Liver (tissue), 3 donors: Measurements from ENCODE around the gene ZFYVE9.

ENCODE experiments used
- CTCF ChIP-seq: fragments of 150-350 bp; IDR thresholded peaks from 2 replicates; pipeline ENCODE4 v1.5.1; 2017; ENCODE audit warnings: improper control_type of control experiment, low read depth, low read length; ENCODE audit not compliant: missing input control
- EGR1 ChIP-seq, 2 donors: IDR thresholded peaks; 2 replicates each; pipeline ENCODE4 v1.6.1; 2016 to 2018; ENCODE audit warnings: antibody characterized with exemption in 2 of 2, low read depth in 2 of 2
- FOXA1 ChIP-seq: IDR thresholded peaks from 2 replicates; pipeline ENCODE4 v1.6.1; 2016; ENCODE audit warnings: antibody characterized with exemption
- GABPA ChIP-seq, 2 donors: IDR thresholded peaks in 1 of 2; conservative IDR thresholded peaks in 1 of 2; 2 replicates each; pipeline ENCODE4 v1.6.1; 2016; ENCODE audit warnings: antibody characterized with exemption in 2 of 2, mild to moderate bottlenecking in 1 of 2, moderate library complexity in 1 of 2
- HNF4G ChIP-seq: IDR thresholded peaks from 2 replicates; pipeline ENCODE4 v1.6.1; 2016; ENCODE audit warnings: antibody characterized with exemption
- JUND ChIP-seq, 2 donors: IDR thresholded peaks; 2 replicates each; pipeline ENCODE4 v1.6.1; 2016; ENCODE audit warnings: antibody characterized with exemption in 2 of 2
- MAX ChIP-seq: IDR thresholded peaks from 2 replicates; pipeline ENCODE4 v1.6.1; 2016; ENCODE audit warnings: antibody characterized with exemption
- RAD21 ChIP-seq, 2 donors: IDR thresholded peaks; 2 replicates each; pipeline ENCODE4 v1.6.1; 2016; ENCODE audit warnings: antibody characterized with exemption in 2 of 2, mild to moderate bottlenecking in 2 of 2
- RXRA ChIP-seq, 2 donors: IDR thresholded peaks; 2 replicates each; pipeline ENCODE4 v1.6.1; 2017 to 2018; ENCODE audit warnings: antibody characterized with exemption in 2 of 2, mild to moderate bottlenecking in 1 of 2
- TAF1 ChIP-seq: conservative IDR thresholded peaks from 2 replicates; pipeline ENCODE4 v1.6.1; 2016; ENCODE audit warnings: antibody characterized with exemption, mild to moderate bottlenecking
- YY1 ChIP-seq: IDR thresholded peaks from 2 replicates; pipeline ENCODE4 v1.6.1; 2016; ENCODE audit warnings: antibody characterized with exemption, mild to moderate bottlenecking
- TF ChIP-seq, protein P1 (sequence below): IDR thresholded peaks from 2 replicates; pipeline ENCODE4 v1.6.1; 2016; ENCODE audit warnings: antibody characterized with exemption, mild to moderate bottlenecking
- TF ChIP-seq, protein P2 (sequence below): IDR thresholded peaks from 2 replicates; pipeline ENCODE4 v1.6.1; 2016; ENCODE audit warnings: antibody characterized with exemption
- donor health status: healthy.
- donor health status: healthy.

GRCh38 chr1:52237430-52237829 is 95.5 kb downstream of the ZFYVE9 start:
- TF ChIP-seq CTCF (no peak), RAD21 (IDR thresholded peaks at IDR 0.05) (no peak), HNF4G (no peak), GABPA (IDR thresholded peaks at IDR 0.05 in 1 of 2, conservative IDR thresholded peaks at IDR 0.05 in 1 of 2) (no peak), TAF1 (no peak), YY1 (no peak), MAX (no peak), EGR1 (IDR thresholded peaks at IDR 0.05; ENCODE audit: low read depth in 2 of 2) (no peak), JUND (IDR thresholded peaks at IDR 0.05) (no peak), RXRA (IDR thresholded peaks at IDR 0.05) (no peak), FOXA1 (no peak)
- TF ChIP-seq, protein P1, sequence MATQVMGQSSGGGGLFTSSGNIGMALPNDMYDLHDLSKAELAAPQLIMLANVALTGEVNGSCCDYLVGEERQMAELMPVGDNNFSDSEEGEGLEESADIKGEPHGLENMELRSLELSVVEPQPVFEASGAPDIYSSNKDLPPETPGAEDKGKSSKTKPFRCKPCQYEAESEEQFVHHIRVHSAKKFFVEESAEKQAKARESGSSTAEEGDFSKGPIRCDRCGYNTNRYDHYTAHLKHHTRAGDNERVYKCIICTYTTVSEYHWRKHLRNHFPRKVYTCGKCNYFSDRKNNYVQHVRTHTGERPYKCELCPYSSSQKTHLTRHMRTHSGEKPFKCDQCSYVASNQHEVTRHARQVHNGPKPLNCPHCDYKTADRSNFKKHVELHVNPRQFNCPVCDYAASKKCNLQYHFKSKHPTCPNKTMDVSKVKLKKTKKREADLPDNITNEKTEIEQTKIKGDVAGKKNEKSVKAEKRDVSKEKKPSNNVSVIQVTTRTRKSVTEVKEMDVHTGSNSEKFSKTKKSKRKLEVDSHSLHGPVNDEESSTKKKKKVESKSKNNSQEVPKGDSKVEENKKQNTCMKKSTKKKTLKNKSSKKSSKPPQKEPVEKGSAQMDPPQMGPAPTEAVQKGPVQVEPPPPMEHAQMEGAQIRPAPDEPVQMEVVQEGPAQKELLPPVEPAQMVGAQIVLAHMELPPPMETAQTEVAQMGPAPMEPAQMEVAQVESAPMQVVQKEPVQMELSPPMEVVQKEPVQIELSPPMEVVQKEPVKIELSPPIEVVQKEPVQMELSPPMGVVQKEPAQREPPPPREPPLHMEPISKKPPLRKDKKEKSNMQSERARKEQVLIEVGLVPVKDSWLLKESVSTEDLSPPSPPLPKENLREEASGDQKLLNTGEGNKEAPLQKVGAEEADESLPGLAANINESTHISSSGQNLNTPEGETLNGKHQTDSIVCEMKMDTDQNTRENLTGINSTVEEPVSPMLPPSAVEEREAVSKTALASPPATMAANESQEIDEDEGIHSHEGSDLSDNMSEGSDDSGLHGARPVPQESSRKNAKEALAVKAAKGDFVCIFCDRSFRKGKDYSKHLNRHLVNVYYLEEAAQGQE = no peak
- TF ChIP-seq, protein P2, sequence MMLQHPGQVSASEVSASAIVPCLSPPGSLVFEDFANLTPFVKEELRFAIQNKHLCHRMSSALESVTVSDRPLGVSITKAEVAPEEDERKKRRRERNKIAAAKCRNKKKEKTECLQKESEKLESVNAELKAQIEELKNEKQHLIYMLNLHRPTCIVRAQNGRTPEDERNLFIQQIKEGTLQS = no peak
